KMS-11 (cell line): ENCODE measurements around the gene OR1E1.
"Not testable (repeated sequence)": the region's sequence is repeated elsewhere in the genome, so short reads cannot be mapped to it uniquely, and the experiment has no call there.

Experiments
- H2AFZ ChIP-seq: fragments of 200-600 bp; sonication (generic); 2 replicates; pipeline ENCODE4 v1.6.1; 2016; ENCODE audit warnings: antibody characterized with exemption, mixed run types, low read depth
- H3K27ac ChIP-seq: fragments of 200-600 bp; sonication (generic); 2 replicates; pipeline ENCODE4 v1.6.1; 2016; ENCODE audit warnings: mild to moderate bottlenecking, mixed run types
- H3K27me3 ChIP-seq: fragments of 200-600 bp; sonication (generic); 2 replicates; pipeline ENCODE4 v1.6.1; 2017; ENCODE audit warnings: mild to moderate bottlenecking, low read depth, mixed run types, moderate library complexity; ENCODE audit not compliant: insufficient read depth
- H3K36me3 ChIP-seq: fragments of 200-600 bp; sonication (generic); 2 replicates; pipeline ENCODE4 v1.6.1; 2017; ENCODE audit warnings: mild to moderate bottlenecking, mixed run types; ENCODE audit not compliant: insufficient read depth
- H3K4me1 ChIP-seq: fragments of 200-600 bp; sonication (generic); 2 replicates; pipeline ENCODE4 v1.6.1; 2016; ENCODE audit warnings: mild to moderate bottlenecking, low read depth, mixed run types; ENCODE audit not compliant: poor library complexity, severe bottlenecking
- H3K4me2 ChIP-seq: fragments of 200-600 bp; sonication (generic); 2 replicates; pipeline ENCODE4 v1.7.0; 2016; ENCODE audit warnings: mild to moderate bottlenecking, mixed run types
- H3K4me3 ChIP-seq: fragments of 200-600 bp; sonication (generic); IDR thresholded peaks from 2 replicates; pipeline ENCODE4 v1.6.1; 2017; ENCODE audit warnings: low read depth, low read length, mixed read lengths; ENCODE audit not compliant: insufficient read depth
- H3K79me2 ChIP-seq: fragments of 200-600 bp; sonication (generic); 2 replicates; pipeline ENCODE4 v1.6.1; 2016; ENCODE audit warnings: low read depth, mixed run types; ENCODE audit not compliant: insufficient read depth
- H3K9ac ChIP-seq: fragments of 200-600 bp; sonication (generic); 2 replicates; pipeline ENCODE4 v1.6.1; 2016; ENCODE audit warnings: mild to moderate bottlenecking, mixed run types
- H4K20me1 ChIP-seq: fragments of 200-600 bp; sonication (generic); 2 replicates; pipeline ENCODE4 v1.6.1; 2016; ENCODE audit warnings: mild to moderate bottlenecking, mixed run types; ENCODE audit not compliant: insufficient read depth
- CTCF ChIP-seq: fragments of 200-600 bp; sonication (generic); conservative IDR thresholded peaks from 2 replicates; pipeline ENCODE4 v1.6.1; 2017; ENCODE audit warnings: low read depth, mild to moderate bottlenecking, antibody characterized with exemption, low read length, moderate library complexity, mixed read lengths

Gene OR1E1

GRCh38 chr17:3418222-3418621 lies 20.0 kb upstream of the OR1E1 start:
- H3K4me2 ChIP-seq, result no peak overlapping the region
- H4K20me1 ChIP-seq, result no peaks in the 10 kb centered on the region
- no peak overlapping the region for H3K27ac ChIP-seq
- TF ChIP-seq CTCF, result no peak
- H2AFZ ChIP-seq, result no peak overlapping the region
- no peaks in the 10 kb centered on the region for H3K4me1 ChIP-seq
- H3K79me2 ChIP-seq, result no peaks in the 10 kb centered on the region
- no peak overlapping the region for H3K4me3 ChIP-seq
- no peaks in the 10 kb centered on the region for H3K27me3 ChIP-seq
- no peaks in the 10 kb centered on the region for H3K36me3 ChIP-seq
- no peak overlapping the region for H3K9ac ChIP-seq

- Histone ChIP-seq H3K4me1 (no peaks in the 10 kb centered on the region), H3K79me2 (no peaks in the 10 kb centered on the region), H3K27ac (no peak overlapping the region), H3K36me3 (no peaks in the 10 kb centered on the region), H3K4me2 (no peak overlapping the region), H3K4me3 (no peak overlapping the region), H3K9ac (no peak overlapping the region), H4K20me1 (no peaks in the 10 kb centered on the region), H3K27me3 (no peaks in the 10 kb centered on the region), H2AFZ (no peak overlapping the region)
- TF ChIP-seq CTCF, result no peak
Observed at GRCh38 chr17:3415610-3416009, 17.4 kb upstream of the OR1E1 start.

GRCh38 chr17:3412216-3412615 lies 14.0 kb upstream of the OR1E1 start:
- H2AFZ ChIP-seq, H3K4me1 ChIP-seq, H3K79me2 ChIP-seq, H4K20me1 ChIP-seq, H3K27ac ChIP-seq, H3K36me3 ChIP-seq, H3K4me2 ChIP-seq, H3K4me3 ChIP-seq, H3K27me3 ChIP-seq, H3K9ac ChIP-seq: not testable (repeated sequence)

DNA sequence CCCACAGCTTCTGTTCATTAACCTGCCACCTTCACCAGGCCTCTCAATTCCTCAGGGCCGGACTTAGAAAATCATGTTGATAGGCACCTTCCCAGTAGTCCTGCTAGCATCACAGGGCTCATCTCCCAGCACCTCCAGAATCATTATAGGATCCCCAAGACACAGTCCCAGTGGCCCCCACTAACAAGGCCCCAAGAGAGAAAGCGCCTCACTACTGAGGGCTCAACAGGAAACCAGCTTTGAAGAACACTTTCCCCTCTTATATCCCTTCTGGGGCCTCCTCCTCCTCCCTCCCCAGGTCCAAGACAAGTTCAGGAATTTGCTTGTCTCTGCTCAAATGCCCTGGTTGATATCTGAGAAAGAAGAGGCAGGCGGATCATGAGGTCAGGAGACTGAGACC lies 12.9 kb upstream of the OR1E1 start, which contains the start of gene OR3A3:
Gene OR3A3, plus strand, starts transcription at position 301 of the 400 bp plus-strand sequence.
- Histone ChIP-seq H3K4me1 (no peaks in the 10 kb centered on the region), H3K27ac (no peak within 1 kb of the TSS), H4K20me1 (no peaks in the 10 kb centered on the region), H2AFZ (no peak within 1 kb of the TSS), H3K9ac (no peak within 1 kb of the TSS), H3K79me2 (no peaks in the 10 kb centered on the region), H3K36me3 (no peaks in the 10 kb centered on the region), H3K4me3 (no peak within 1 kb of the TSS), H3K4me2 (no peak within 1 kb of the TSS), H3K27me3 (no peaks in the 10 kb centered on the region)
- no peak for TF ChIP-seq CTCF

GRCh38 chr17:3403856-3404255 lies 5.6 kb upstream of the OR1E1 start:
- not testable (repeated sequence) for H3K79me2 ChIP-seq, H3K27ac ChIP-seq, H3K27me3 ChIP-seq, H4K20me1 ChIP-seq, H3K4me3 ChIP-seq, H2AFZ ChIP-seq, H3K4me2 ChIP-seq, H3K9ac ChIP-seq, H3K36me3 ChIP-seq, H3K4me1 ChIP-seq
